Measurements from ENCODE around the gene CEACAM16.

Gene CEACAM16

GRCh38 chr19:44746946-44747738 is 48.2 kb downstream of the CEACAM16 start:
- peak; percentile 97 for DNase-seq

GRCh38 chr19:44747739-44748425 is 48.9 kb downstream of the CEACAM16 start:
- peak; percentile 65 for DNase-seq

GRCh38 chr19:44748426-44749254 is 49.7 kb downstream of the CEACAM16 start, which contains the start of gene BCL3:
BCL3 (plus strand) TSS chr19:44748708; CDS start chr19:44748791, 83 bp downstream.
- DNase-seq, result peak; percentile 82

DNA sequence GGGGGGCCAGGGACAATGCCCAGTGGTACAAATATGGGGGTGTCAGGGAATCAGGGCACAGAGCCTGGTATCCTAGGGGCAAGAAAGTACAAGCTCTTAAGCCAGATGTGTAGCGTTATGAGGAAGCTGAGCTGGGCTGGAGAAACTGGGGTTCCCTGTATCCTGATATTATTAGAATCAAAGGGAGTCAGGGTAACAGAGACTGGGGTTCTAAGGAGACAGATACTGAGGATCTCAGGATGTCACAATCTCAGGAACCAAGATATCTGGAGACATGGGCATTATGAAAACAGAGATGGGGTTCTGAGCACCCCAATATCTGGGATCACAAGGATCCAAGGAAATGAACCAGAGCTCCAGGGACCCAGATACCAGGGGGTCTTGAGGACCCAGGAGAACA is 50.3 kb downstream of the CEACAM16 start:
- DNase-seq, result no peak

- DNase-seq, result no peak
Observed at GRCh38 chr19:44749994-44750393, 51.0 kb downstream of the CEACAM16 start.

GRCh38 chr19:44752123-44752815 is 53.3 kb downstream of the CEACAM16 start:
- no peak for DNase-seq

GRCh38 chr19:44752816-44753625 is 54.1 kb downstream of the CEACAM16 start:
- peak; percentile 97 for DNase-seq

- no peak for DNase-seq
Observed at GRCh38 chr19:44753626-44753931, 54.6 kb downstream of the CEACAM16 start.

DNA sequence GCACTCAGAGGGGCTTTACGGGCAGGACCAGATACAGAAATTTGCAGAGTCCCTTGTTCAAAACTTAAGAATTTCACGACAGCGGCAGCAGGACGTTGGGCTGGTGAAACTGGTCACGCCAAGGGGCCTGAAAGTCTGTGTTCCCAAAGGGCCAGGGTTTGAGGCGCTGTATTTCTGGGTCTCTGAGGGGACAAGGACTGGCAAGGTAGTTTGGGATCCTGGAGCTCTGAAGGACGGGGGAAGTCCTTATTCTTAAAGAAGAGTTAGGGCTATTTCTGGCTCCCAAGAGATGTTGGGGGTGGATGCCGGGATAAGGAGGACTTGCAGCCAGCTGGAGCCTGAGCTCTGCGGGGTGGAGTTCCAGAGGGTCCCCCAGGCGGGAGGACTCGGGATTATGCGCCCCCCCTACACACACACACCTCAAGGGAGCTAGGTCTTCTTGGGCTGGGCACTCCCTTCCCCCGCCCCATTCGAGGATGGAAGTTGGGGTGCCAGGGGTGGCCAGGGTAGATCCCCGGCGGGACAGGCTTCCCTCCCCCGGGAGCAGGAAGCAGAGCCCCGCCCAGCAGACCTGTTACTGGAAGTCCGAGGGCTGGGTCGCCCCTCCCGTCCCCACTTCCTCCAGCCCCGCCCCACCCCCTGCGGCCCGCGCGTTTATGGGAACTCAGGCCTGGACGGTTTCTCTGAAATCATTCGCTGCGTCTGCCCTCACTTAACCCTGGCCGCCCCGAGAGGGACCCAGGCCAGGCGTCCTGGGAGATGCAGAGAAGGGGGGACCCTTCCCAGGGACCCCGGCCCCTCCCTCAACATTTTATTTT is 55.2 kb downstream of the CEACAM16 start:
- peak; percentile 83 for DNase-seq

DNA sequence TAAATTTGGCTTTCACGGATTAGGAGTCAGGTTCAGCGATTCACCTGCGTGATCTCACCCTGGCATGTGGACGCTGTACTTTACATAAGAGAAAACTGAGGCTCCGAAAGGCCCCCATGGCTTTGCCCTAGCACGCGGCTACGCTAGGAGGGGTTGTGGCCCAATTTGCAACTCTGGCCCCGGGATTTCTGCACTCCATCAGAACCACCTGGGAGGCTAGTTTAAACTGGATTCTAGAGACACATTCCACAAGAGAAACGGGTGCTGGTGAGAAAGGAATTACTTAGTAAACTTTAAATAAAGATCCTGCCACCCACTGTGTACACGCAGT is 55.8 kb downstream of the CEACAM16 start:
- no peak for DNase-seq

DNA sequence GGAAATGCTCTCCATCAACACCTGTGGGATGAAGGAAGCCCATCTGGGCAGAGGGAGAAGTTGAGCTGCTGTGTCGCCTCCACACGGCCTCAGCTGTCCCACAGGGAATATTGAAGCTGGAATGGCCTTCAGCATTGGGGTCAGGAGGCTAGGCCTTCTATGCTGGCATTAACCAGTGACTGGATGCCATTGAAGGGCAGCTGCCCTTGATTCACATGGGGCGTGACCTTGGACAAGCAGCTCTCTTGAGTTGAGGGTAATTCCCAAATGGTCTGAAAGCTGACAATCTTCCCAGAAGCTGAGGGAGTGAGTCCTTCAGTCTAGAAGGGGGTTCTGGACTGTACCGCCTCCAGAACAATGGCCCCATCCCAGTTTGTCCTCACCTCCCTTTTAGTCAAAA is 56.3 kb downstream of the CEACAM16 start:
- no peak for DNase-seq

DNA sequence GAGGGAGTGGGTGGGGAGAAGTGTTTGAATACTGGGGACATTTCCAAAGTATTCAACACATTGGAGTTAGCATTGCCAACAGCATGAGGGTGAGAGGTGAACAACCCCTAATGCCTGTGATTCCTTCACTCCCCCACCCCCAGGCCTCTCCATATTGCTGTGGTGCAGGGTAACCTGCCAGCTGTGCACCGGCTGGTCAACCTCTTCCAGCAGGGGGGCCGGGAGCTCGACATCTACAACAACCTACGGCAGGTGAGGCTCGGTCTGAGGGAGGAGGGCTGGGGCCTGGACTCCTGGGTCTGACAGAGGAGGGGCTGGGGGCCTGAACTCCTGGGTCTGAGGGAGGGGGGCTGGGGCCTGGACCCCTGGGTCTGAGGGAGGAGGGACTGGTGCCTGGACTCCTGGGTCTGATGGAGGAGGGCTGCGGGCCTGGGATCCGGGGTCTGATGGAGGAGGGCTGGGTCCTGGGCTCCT is 57.2 kb downstream of the CEACAM16 start:
- no peak for DNase-seq

- peak; percentile 83 for DNase-seq
Observed at GRCh38 chr19:44757057-44757734, 58.2 kb downstream of the CEACAM16 start.

DNA sequence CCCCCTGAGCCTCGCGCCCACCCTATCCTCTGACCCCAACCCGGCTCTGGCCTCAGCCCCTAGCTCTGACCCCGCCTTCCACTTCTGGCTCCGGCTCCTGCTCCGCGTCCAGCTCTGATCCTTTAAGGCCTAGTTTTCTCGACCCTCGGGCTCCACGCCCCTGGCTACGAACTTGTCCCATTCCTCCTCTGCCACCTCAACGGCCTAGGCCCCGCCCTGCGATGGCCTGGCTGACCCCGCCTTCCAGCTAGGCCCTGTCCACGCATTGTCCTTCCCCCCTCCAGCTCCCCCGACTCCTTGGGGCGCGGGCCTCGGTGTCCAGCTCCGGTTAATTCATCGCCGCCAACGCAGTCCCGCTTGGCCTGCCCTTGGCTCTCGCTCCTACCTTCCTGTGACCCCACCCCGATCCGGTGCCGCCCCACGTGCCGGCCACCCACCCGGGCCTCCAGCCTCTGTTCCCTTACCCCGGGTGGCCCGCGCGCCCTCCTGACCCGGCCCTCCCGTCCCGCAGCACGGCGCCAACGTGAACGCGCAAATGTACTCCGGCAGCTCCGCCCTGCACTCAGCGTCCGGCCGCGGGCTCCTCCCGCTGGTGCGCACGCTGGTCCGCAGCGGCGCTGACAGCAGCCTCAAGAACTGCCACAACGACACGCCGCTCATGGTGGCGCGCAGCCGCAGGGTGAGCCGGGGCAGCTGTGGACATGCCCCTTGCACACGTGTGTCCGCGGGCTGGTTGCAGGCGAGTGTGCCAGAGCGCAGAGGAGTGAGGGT is 59.0 kb downstream of the CEACAM16 start:
- DNase-seq, result peak; percentile 60

DNA sequence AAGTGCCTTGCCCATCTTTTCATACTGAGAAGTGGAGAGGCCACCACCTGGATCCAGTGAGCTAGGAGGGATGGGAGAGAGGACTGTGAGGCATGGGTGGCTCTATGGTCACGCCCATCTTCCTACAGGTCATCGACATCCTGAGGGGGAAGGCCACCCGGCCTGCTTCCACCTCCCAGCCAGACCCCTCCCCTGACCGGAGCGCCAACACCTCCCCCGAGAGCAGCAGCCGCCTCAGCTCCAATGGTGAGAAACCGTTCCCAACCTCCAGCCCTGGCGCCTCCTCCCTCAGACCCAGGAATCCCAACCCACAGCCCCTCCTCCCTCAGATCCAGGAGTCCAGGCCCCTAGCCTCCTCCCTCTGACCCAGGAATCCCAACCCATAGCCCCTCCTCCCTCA is 59.6 kb downstream of the CEACAM16 start:
- DNase-seq, result no peak

GRCh38 chr19:44759083-44759804 is 60.3 kb downstream of the CEACAM16 start:
- no peak for DNase-seq
